HG03175 (cell line): ENCODE results near the gene HMSD.
"Not testable (repeated sequence)": the region's sequence is repeated elsewhere in the genome, so short reads cannot be mapped to it uniquely, and the experiment has no call there.

ENCODE experiments used
- ATAC-seq: cut with Tn5 transposase; IDR thresholded peaks from one replicate; pipeline ENCODE4 v1.9.1; 2021; ENCODE audit warnings: mild to moderate bottlenecking, moderate library complexity; ENCODE audit not compliant: unreplicated experiment

Gene HMSD

GRCh38 chr18:63949068-63949737, at the start of gene HMSD:
TSS of gene HMSD (plus strand) at chr18:63949301. CDS start at chr18:63953456, 4,155 bp downstream.
- ATAC-seq: peak; percentile 89

- ATAC-seq: no peak
Observed at GRCh38 chr18:63903851-63904570, 45.1 kb upstream of the HMSD start.

GRCh38 chr18:63904694-63905093, 44.4 kb upstream of the HMSD start:
- no peak for ATAC-seq

- no peak for ATAC-seq
Observed at GRCh38 chr18:63905361-63905760, 43.7 kb upstream of the HMSD start.

GRCh38 chr18:63906056-63906455, 43.0 kb upstream of the HMSD start:
- no peak for ATAC-seq

- ATAC-seq: peak; percentile 55
Observed at GRCh38 chr18:63907664-63908063, 41.4 kb upstream of the HMSD start, which contains the start of gene SERPINB10. TSS of gene SERPINB10 (plus strand) at chr18:63907958. CDS start at chr18:63915511, 7,553 bp downstream.

- ATAC-seq: no peak
Observed at GRCh38 chr18:63908858-63909257, 40.2 kb upstream of the HMSD start.

GRCh38 chr18:63909870-63910269, 39.2 kb upstream of the HMSD start:
- peak; percentile 67 for ATAC-seq

- ATAC-seq: no peak
Observed at GRCh38 chr18:63917817-63918216, 31.3 kb upstream of the HMSD start.

GRCh38 chr18:63922049-63922448, 27.1 kb upstream of the HMSD start:
- no peak for ATAC-seq

GRCh38 chr18:63924551-63924950, 24.6 kb upstream of the HMSD start:
- no peak for ATAC-seq

GRCh38 chr18:63928331-63928730, 20.8 kb upstream of the HMSD start:
- ATAC-seq: no peak

GRCh38 chr18:63929369-63929768, 19.7 kb upstream of the HMSD start:
- not testable (repeated sequence) for ATAC-seq

GRCh38 chr18:63930773-63931354, 18.2 kb upstream of the HMSD start:
- ATAC-seq: no peak

GRCh38 chr18:63936156-63936931, 12.8 kb upstream of the HMSD start:
- peak; percentile 99 for ATAC-seq

- ATAC-seq: peak; percentile 10
Observed at GRCh38 chr18:63936932-63937393, 12.1 kb upstream of the HMSD start.

- ATAC-seq: no peak
Observed at GRCh38 chr18:63940008-63940407, 9.1 kb upstream of the HMSD start.

GRCh38 chr18:63940543-63941050, 8.5 kb upstream of the HMSD start:
- ATAC-seq: not testable (repeated sequence)

GRCh38 chr18:63947051-63947790, 1.9 kb upstream of the HMSD start:
- ATAC-seq: no peak

GRCh38 chr18:63951302-63951705, 2.2 kb downstream of the HMSD start:
- peak; percentile 44 for ATAC-seq
